HUES6 (cell line): ENCODE data around the gene TICRR.

Source experiments
- H3K27ac ChIP-seq: 2 replicates; pipeline ENCODE4 v1.7.0; 2013; ENCODE audit warnings: low read depth, mild to moderate bottlenecking, low read length, inconsistent platforms
- H3K27me3 ChIP-seq: 2 replicates; pipeline ENCODE4 v1.6.1; 2013; ENCODE audit warnings: low read length; ENCODE audit not compliant: control insufficient read depth, insufficient read depth
- H3K36me3 ChIP-seq: 2 replicates; pipeline ENCODE4 v1.6.1; 2013; ENCODE audit warnings: low read length; ENCODE audit not compliant: control insufficient read depth, insufficient read depth
- H3K4me1 ChIP-seq: 2 replicates; pipeline ENCODE4 v1.6.1; 2013; ENCODE audit warnings: low read length; ENCODE audit not compliant: control insufficient read depth, insufficient read depth
- H3K4me3 ChIP-seq: 2 replicates; pipeline ENCODE4 v1.5.1; 2013; ENCODE audit warnings: low read depth, low read length
- H3K9ac ChIP-seq: one replicate; pipeline ENCODE4 v1.6.1; 2013; ENCODE audit warnings: mild to moderate bottlenecking, low read length
- H3K9me3 ChIP-seq: 2 replicates; pipeline ENCODE4 v1.6.1; 2013; ENCODE audit warnings: low read depth, low read length; ENCODE audit not compliant: control insufficient read depth, insufficient read depth

The TICRR gene

DNA sequence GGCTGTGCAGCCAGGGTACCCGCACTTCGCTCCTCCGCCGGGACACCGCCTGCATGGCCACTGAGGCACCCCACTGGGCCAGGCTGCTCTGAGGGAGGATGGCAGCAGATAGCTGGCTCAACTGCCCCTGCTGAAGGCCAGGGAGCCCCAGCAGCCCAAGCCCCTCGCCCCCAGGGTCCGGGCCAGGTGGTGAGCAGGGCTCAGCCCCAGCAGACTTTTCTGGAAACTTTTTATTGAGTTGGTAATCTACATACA is 92.4 kb downstream of the TICRR start:
- no peak overlapping the region for H3K4me3 ChIP-seq
- H3K27ac ChIP-seq = no peak overlapping the region
- H3K4me1 ChIP-seq = peaks cover 17% of the 10 kb centered on the region
- peaks cover 23% of the 10 kb centered on the region for H3K27me3 ChIP-seq
- no peaks in the 10 kb centered on the region for H3K9me3 ChIP-seq
- H3K9ac ChIP-seq = no peak overlapping the region
- no peaks in the 10 kb centered on the region for H3K36me3 ChIP-seq

DNA sequence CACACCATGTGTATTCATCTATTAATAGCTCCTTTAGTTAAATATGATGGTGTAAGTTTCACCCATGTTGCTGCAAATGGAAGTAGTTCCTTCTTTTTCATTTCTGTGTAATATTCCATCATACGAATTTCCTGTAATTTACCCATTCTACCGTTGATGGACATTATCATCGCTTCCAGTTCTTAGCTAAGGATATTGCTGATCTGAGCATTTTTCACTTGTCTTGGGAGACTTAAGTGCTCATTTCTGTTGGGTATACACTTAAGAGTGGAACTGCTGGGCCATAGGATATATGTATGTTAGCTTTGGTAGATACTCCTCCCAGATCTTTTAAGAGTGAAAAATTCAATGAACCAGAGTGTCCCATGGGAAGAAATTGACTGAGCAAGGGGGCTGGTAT is 92.9 kb downstream of the TICRR start:
- H3K4me1 ChIP-seq = peaks cover 17% of the 10 kb centered on the region
- no peak overlapping the region for H3K27ac ChIP-seq
- H3K4me3 ChIP-seq = no peak overlapping the region
- H3K36me3 ChIP-seq = no peaks in the 10 kb centered on the region
- peaks cover 23% of the 10 kb centered on the region for H3K27me3 ChIP-seq
- H3K9me3 ChIP-seq = no peaks in the 10 kb centered on the region
- no peak overlapping the region for H3K9ac ChIP-seq

- H3K36me3 ChIP-seq = no peaks in the 10 kb centered on the region
- H3K9me3 ChIP-seq = no peaks in the 10 kb centered on the region
- H3K27ac ChIP-seq = no peak overlapping the region
- no peak overlapping the region for H3K4me3 ChIP-seq
- H3K9ac ChIP-seq = no peak overlapping the region
- peaks cover 29% of the 10 kb centered on the region for H3K27me3 ChIP-seq
- peaks cover 16% of the 10 kb centered on the region for H3K4me1 ChIP-seq
These were observed 94.1 kb downstream of the TICRR start for GRCh38 chr15:89669309-89669865.

- Histone ChIP-seq H3K27ac (no peak overlapping the region), H3K4me1 (peaks cover 11% of the 10 kb centered on the region), H3K36me3 (no peaks in the 10 kb centered on the region), H3K27me3 (peaks cover 24% of the 10 kb centered on the region), H3K9me3 (no peaks in the 10 kb centered on the region), H3K4me3 (no peak overlapping the region), H3K9ac (no peak overlapping the region)
These were observed 94.7 kb downstream of the TICRR start for GRCh38 chr15:89669941-89670340.

GRCh38 chr15:89670971-89671560 is 95.8 kb downstream of the TICRR start:
- peaks cover 5% of the 10 kb centered on the region for H3K4me1 ChIP-seq
- H3K9ac ChIP-seq = no peak overlapping the region
- no peak overlapping the region for H3K27ac ChIP-seq
- H3K9me3 ChIP-seq = no peaks in the 10 kb centered on the region
- H3K4me3 ChIP-seq = no peak overlapping the region
- H3K27me3 ChIP-seq = peaks cover 17% of the 10 kb centered on the region
- H3K36me3 ChIP-seq = no peaks in the 10 kb centered on the region

- Histone ChIP-seq H3K36me3 (no peaks in the 10 kb centered on the region), H3K9ac (no peak overlapping the region), H3K27ac (no peak overlapping the region), H3K4me1 (no peaks in the 10 kb centered on the region; the same call in 1 of the 2 replicates), H3K9me3 (no peaks in the 10 kb centered on the region), H3K4me3 (no peak overlapping the region), H3K27me3 (peaks cover 11% of the 10 kb centered on the region; the same call in 1 of the 2 replicates)
These were observed 96.4 kb downstream of the TICRR start for GRCh38 chr15:89671687-89672086.

DNA sequence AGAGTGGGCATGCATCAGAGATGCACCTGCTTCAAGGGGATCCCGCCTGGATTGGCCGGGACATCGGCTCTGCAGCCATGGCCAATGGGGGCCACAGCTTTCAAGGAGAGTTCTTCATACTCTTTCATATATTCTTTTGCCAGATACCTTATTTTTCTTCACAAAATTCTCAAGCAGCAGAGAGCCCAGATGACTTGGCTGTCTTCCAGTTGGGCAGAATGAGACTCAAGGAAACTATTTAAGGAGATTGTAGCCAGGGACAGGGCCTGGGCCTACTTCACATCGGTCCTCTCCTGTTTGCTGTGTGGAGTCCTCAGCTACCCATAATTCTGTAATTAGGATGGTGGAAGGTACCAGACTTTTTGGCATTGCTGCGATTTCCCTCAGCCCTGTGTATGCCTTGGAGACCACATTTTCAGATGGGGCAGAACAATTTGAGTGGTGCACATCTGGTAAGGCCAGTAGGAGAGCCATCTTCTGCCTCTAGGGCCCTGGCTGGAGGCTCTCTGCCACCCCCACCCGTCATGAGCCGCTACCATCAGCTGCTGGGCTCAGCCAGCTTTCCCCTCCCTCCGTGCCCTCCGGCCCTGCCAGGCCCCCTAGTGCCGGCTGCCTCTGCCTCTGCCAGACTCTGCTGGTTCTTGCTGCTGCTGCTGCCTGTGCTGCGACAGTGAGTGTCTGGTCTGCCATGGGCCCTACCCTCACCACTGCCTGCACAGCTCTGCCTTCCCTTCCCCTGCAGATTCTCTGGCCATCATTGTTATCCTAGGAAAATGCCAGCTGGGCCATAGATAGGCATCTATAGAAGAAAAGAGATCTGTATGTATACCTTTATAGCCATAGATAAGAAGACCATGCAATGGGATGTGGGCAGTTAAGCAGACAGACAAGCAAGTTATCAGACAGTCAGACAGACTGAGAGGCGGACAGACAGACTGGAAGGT is 97.2 kb downstream of the TICRR start:
- Histone ChIP-seq H3K4me3 (no peak overlapping the region), H3K27ac (no peak overlapping the region), H3K4me1 (no peaks in the 10 kb centered on the region), H3K36me3 (no peaks in the 10 kb centered on the region), H3K27me3 (peaks cover 8% of the 10 kb centered on the region; the same call in 1 of the 2 replicates), H3K9me3 (no peaks in the 10 kb centered on the region), H3K9ac (no peak overlapping the region)

- H3K36me3 ChIP-seq = no peaks in the 10 kb centered on the region
- no peak overlapping the region for H3K27ac ChIP-seq
- H3K9ac ChIP-seq = no peak overlapping the region
- no peaks in the 10 kb centered on the region for H3K9me3 ChIP-seq
- no peak overlapping the region for H3K4me3 ChIP-seq
- peaks cover 8% of the 10 kb centered on the region; the same call in 1 of the 2 replicates for H3K27me3 ChIP-seq
- H3K4me1 ChIP-seq = no peaks in the 10 kb centered on the region
These were observed 97.9 kb downstream of the TICRR start for GRCh38 chr15:89673165-89673512.

DNA sequence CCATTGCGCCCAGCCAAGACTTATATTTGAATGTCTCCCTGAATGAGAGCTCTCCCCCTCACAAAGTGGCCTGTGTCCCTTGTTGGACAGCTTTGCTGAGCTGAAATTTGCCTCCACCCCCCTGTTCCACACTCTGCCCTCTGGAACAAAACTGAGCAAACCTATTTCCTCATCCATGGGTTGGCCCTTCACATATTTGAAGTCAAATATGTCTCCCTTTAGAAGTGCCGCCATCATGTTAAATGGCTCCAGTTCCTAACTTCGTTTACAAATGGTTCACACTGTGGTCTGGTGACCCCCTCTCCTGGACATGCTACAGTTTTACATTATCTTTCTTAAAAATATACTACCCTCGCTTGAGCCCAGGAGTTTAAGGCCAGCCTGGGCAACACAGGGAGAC is 99.3 kb downstream of the TICRR start:
- no peak overlapping the region for H3K4me3 ChIP-seq
- H3K9ac ChIP-seq = no peak overlapping the region
- no peaks in the 10 kb centered on the region for H3K36me3 ChIP-seq
- no peaks in the 10 kb centered on the region for H3K4me1 ChIP-seq
- peaks cover 8% of the 10 kb centered on the region; the same call in 1 of the 2 replicates for H3K27me3 ChIP-seq
- H3K27ac ChIP-seq = no peak overlapping the region
- no peaks in the 10 kb centered on the region for H3K9me3 ChIP-seq

- peaks cover 8% of the 10 kb centered on the region; the same call in 1 of the 2 replicates for H3K27me3 ChIP-seq
- H3K27ac ChIP-seq = no peak overlapping the region
- no peak overlapping the region for H3K9ac ChIP-seq
- no peaks in the 10 kb centered on the region for H3K9me3 ChIP-seq
- H3K4me1 ChIP-seq = no peaks in the 10 kb centered on the region
- no peaks in the 10 kb centered on the region for H3K36me3 ChIP-seq
- H3K4me3 ChIP-seq = no peak overlapping the region
These were observed 100.3 kb downstream of the TICRR start for GRCh38 chr15:89675606-89676005.

DNA sequence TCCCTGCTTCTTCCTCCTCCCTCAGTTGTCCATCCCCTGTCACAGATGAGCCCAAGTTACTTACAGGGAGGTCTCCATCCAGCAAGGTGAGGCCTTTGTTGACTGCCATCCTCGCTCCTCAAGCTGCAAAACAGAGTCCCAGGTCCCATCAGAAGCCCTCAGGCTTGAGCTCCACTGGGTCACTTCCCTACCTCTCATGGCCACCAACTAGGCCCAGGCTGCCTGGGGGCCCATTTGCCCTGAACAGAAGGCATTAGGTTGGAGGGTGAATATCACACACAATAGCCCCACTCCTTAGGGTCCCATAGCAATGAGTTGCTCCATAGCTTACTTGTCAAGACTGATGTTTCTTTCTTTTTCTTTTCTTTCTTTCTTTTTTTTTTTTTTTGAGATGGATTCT is 102.1 kb downstream of the TICRR start:
- H3K36me3 ChIP-seq = no peaks in the 10 kb centered on the region
- H3K9ac ChIP-seq = no peak overlapping the region
- H3K4me3 ChIP-seq = no peak overlapping the region
- no peaks in the 10 kb centered on the region for H3K4me1 ChIP-seq
- H3K27ac ChIP-seq = no peak overlapping the region
- no peaks in the 10 kb centered on the region for H3K9me3 ChIP-seq
- peaks cover 8% of the 10 kb centered on the region; the same call in 1 of the 2 replicates for H3K27me3 ChIP-seq
